DND-41 (cell line): ENCODE results near the gene ACOXL.

Experiments used
- EZH2 ChIP-seq: IDR thresholded peaks from 3 replicates; pipeline ENCODE4 v1.6.1; 2012; ENCODE audit warnings: borderline replicate concordance, low read depth, mild to moderate bottlenecking, moderate library complexity, low read length, inconsistent platforms; ENCODE audit not compliant: severe bottlenecking
- TF ChIP-seq, protein P1 (sequence below): IDR thresholded peaks from 2 replicates; pipeline ENCODE4 v1.5.1; 2012; ENCODE audit warnings: borderline replicate concordance, low read length, moderate library complexity, mild to moderate bottlenecking; ENCODE audit not compliant: poor library complexity, severe bottlenecking; ENCODE audit errors: extremely low read depth

DNA sequence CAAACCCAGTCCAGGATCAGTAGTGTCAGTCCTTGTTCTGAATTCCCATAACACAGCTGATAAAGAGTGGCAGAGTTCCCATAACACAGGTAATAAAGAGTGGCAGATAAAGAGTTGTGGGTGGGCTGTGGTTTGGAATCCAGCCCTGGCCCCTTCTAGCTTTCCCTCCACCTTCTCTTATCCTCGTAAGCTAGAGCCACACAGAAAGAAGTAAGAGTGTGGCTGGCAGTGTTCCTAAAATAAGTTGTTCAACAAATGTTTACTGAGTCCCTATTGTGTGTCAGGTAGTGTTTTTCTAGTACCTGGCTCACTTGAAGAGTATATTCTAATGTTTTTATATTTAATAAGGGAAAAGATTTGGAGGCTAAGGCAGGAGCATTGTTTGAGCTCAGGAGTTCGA lies 323.4 kb downstream of the ACOXL start:
- TF ChIP-seq, protein P1, sequence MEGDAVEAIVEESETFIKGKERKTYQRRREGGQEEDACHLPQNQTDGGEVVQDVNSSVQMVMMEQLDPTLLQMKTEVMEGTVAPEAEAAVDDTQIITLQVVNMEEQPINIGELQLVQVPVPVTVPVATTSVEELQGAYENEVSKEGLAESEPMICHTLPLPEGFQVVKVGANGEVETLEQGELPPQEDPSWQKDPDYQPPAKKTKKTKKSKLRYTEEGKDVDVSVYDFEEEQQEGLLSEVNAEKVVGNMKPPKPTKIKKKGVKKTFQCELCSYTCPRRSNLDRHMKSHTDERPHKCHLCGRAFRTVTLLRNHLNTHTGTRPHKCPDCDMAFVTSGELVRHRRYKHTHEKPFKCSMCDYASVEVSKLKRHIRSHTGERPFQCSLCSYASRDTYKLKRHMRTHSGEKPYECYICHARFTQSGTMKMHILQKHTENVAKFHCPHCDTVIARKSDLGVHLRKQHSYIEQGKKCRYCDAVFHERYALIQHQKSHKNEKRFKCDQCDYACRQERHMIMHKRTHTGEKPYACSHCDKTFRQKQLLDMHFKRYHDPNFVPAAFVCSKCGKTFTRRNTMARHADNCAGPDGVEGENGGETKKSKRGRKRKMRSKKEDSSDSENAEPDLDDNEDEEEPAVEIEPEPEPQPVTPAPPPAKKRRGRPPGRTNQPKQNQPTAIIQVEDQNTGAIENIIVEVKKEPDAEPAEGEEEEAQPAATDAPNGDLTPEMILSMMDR = no peak
- no peak for TF ChIP-seq EZH2
